Measurements from ENCODE around the gene KDM4D.
A peak's percentile ranks its signal among the peaks of the same experiment; 100 is the strongest.
"Not testable (repeated sequence)": the region's sequence is repeated elsewhere in the genome, so short reads cannot be mapped to it uniquely, and the experiment has no call there.

Gene KDM4D

GRCh38 chr11:94988748-94989147 is 15.2 kb downstream of the KDM4D start:
- peaks cover 10% of the 10 kb centered on the region for H3K27me3 Mint-ChIP-seq
- H3K4me1 Mint-ChIP-seq: no peaks in the 10 kb centered on the region
- H3K4me3 Mint-ChIP-seq: no peak overlapping the region
- no peak for ATAC-seq
- no peak overlapping the region for H3K27ac Mint-ChIP-seq
- no peaks in the 10 kb centered on the region for H3K36me3 Mint-ChIP-seq
- no peaks in the 10 kb centered on the region for H3K9me3 Mint-ChIP-seq

- H3K4me1 Mint-ChIP-seq: no peaks in the 10 kb centered on the region
- peaks cover 3% of the 10 kb centered on the region for H3K36me3 Mint-ChIP-seq
- H3K4me3 Mint-ChIP-seq: no peak overlapping the region
- H3K9me3 Mint-ChIP-seq: no peaks in the 10 kb centered on the region
- no peak overlapping the region for H3K27ac Mint-ChIP-seq
- ATAC-seq: no peak
- H3K27me3 Mint-ChIP-seq: peaks cover 10% of the 10 kb centered on the region
Measured at GRCh38 chr11:94993400-94993943, 20.0 kb downstream of the KDM4D start.

- H3K4me3 Mint-ChIP-seq: no peak overlapping the region
- no peaks in the 10 kb centered on the region for H3K4me1 Mint-ChIP-seq
- no peak for ATAC-seq
- peaks cover 8% of the 10 kb centered on the region for H3K36me3 Mint-ChIP-seq
- no peak overlapping the region for H3K27ac Mint-ChIP-seq
- peaks cover 8% of the 10 kb centered on the region for H3K27me3 Mint-ChIP-seq
- no peaks in the 10 kb centered on the region for H3K9me3 Mint-ChIP-seq
Measured at GRCh38 chr11:94997437-94997836, 23.9 kb downstream of the KDM4D start.

- Mint-ChIP-seq H3K27me3 (peaks cover 8% of the 10 kb centered on the region), H3K27ac (no peak overlapping the region), H3K9me3 (no peaks in the 10 kb centered on the region), H3K36me3 (peaks cover 8% of the 10 kb centered on the region), H3K4me1 (no peaks in the 10 kb centered on the region), H3K4me3 (no peak overlapping the region)
- no peak for ATAC-seq
Measured at GRCh38 chr11:94998285-94998684, 24.8 kb downstream of the KDM4D start.

GRCh38 chr11:95003716-95004115 is 30.2 kb downstream of the KDM4D start:
- Mint-ChIP-seq H3K27ac (no peak overlapping the region), H3K27me3 (peaks cover 16% of the 10 kb centered on the region), H3K4me1 (no peaks in the 10 kb centered on the region), H3K9me3 (peaks cover 4% of the 10 kb centered on the region), H3K36me3 (peaks cover 3% of the 10 kb centered on the region), H3K4me3 (no peak overlapping the region)
- no peak for ATAC-seq

- Mint-ChIP-seq H3K36me3 (no peaks in the 10 kb centered on the region), H3K27me3 (peaks cover 21% of the 10 kb centered on the region), H3K27ac (no peak overlapping the region), H3K9me3 (peaks cover 4% of the 10 kb centered on the region), H3K4me1 (no peaks in the 10 kb centered on the region), H3K4me3 (no peak overlapping the region)
- no peak for ATAC-seq
Measured at GRCh38 chr11:95005642-95006041, 32.1 kb downstream of the KDM4D start.

GRCh38 chr11:95011376-95011775 is 37.9 kb downstream of the KDM4D start:
- peaks cover 4% of the 10 kb centered on the region for H3K9me3 Mint-ChIP-seq
- ATAC-seq: no peak
- no peaks in the 10 kb centered on the region for H3K36me3 Mint-ChIP-seq
- H3K27me3 Mint-ChIP-seq: peaks cover 44% of the 10 kb centered on the region
- no peak overlapping the region for H3K4me3 Mint-ChIP-seq
- no peaks in the 10 kb centered on the region for H3K4me1 Mint-ChIP-seq
- H3K27ac Mint-ChIP-seq: no peak overlapping the region

- no peak for ATAC-seq
- no peak overlapping the region for H3K27ac Mint-ChIP-seq
- H3K27me3 Mint-ChIP-seq: peaks cover 35% of the 10 kb centered on the region
- H3K4me1 Mint-ChIP-seq: no peaks in the 10 kb centered on the region
- H3K4me3 Mint-ChIP-seq: no peak overlapping the region
- H3K36me3 Mint-ChIP-seq: no peaks in the 10 kb centered on the region
- H3K9me3 Mint-ChIP-seq: no peaks in the 10 kb centered on the region
Measured at GRCh38 chr11:95014184-95014821, 40.8 kb downstream of the KDM4D start.

- Mint-ChIP-seq H3K9me3 (no peaks in the 10 kb centered on the region), H3K4me3 (no peak overlapping the region), H3K36me3 (no peaks in the 10 kb centered on the region), H3K4me1 (no peaks in the 10 kb centered on the region), H3K27ac (no peak overlapping the region), H3K27me3 (peaks cover 27% of the 10 kb centered on the region)
- ATAC-seq: no peak
Measured at GRCh38 chr11:95016139-95016538, 42.6 kb downstream of the KDM4D start.

- ATAC-seq, H3K9me3 Mint-ChIP-seq, H3K4me3 Mint-ChIP-seq, H3K4me1 Mint-ChIP-seq, H3K27me3 Mint-ChIP-seq, H3K27ac Mint-ChIP-seq, H3K36me3 Mint-ChIP-seq: not testable (repeated sequence)
Measured at GRCh38 chr11:95021468-95021867, 48.0 kb downstream of the KDM4D start.

- no peaks in the 10 kb centered on the region for H3K36me3 Mint-ChIP-seq
- no peak for ATAC-seq
- H3K27me3 Mint-ChIP-seq: no peaks in the 10 kb centered on the region
Measured at GRCh38 chr11:95024958-95025357, 51.4 kb downstream of the KDM4D start, which contains the start of gene KDM4E. TSS of gene KDM4E (plus strand) at chr11:95025258. CDS start at chr11:95025558, 300 bp downstream.

GRCh38 chr11:95025594-95025993 is 52.1 kb downstream of the KDM4D start:
- H3K9me3 Mint-ChIP-seq, ATAC-seq, H3K4me3 Mint-ChIP-seq, H3K36me3 Mint-ChIP-seq, H3K27ac Mint-ChIP-seq, H3K27me3 Mint-ChIP-seq, H3K4me1 Mint-ChIP-seq: not testable (repeated sequence)

More at GRCh38 chr11:95024958-95025357, 51.4 kb downstream of the KDM4D start, which contains the start of gene KDM4E:
- no peak within 1 kb of the TSS for H3K27ac Mint-ChIP-seq
- no peaks in the 10 kb centered on the region for H3K9me3 Mint-ChIP-seq
- H3K4me3 Mint-ChIP-seq: no peak within 1 kb of the TSS
- no peaks in the 10 kb centered on the region for H3K4me1 Mint-ChIP-seq

- no peak overlapping the region for H3K4me3 Mint-ChIP-seq
- no peak for ATAC-seq
- no peaks in the 10 kb centered on the region for H3K4me1 Mint-ChIP-seq
- H3K27me3 Mint-ChIP-seq: no peaks in the 10 kb centered on the region
- no peak overlapping the region for H3K27ac Mint-ChIP-seq
- H3K9me3 Mint-ChIP-seq: no peaks in the 10 kb centered on the region
- H3K36me3 Mint-ChIP-seq: no peaks in the 10 kb centered on the region
Measured at GRCh38 chr11:95028357-95028756, 54.8 kb downstream of the KDM4D start.

GRCh38 chr11:95033051-95033450 is 59.5 kb downstream of the KDM4D start:
- Mint-ChIP-seq H3K27me3 (peaks cover 16% of the 10 kb centered on the region), H3K4me3 (no peak overlapping the region), H3K27ac (no peak overlapping the region), H3K36me3 (no peaks in the 10 kb centered on the region), H3K4me1 (no peaks in the 10 kb centered on the region), H3K9me3 (no peaks in the 10 kb centered on the region)
- ATAC-seq: no peak

- H3K27me3 Mint-ChIP-seq: peaks cover 31% of the 10 kb centered on the region
- no peak for ATAC-seq
- no peak overlapping the region for H3K27ac Mint-ChIP-seq
- H3K4me1 Mint-ChIP-seq: no peaks in the 10 kb centered on the region
- H3K36me3 Mint-ChIP-seq: no peaks in the 10 kb centered on the region
- H3K4me3 Mint-ChIP-seq: no peak overlapping the region
- H3K9me3 Mint-ChIP-seq: no peaks in the 10 kb centered on the region
Measured at GRCh38 chr11:95035316-95035715, 61.8 kb downstream of the KDM4D start.

- H3K4me1 Mint-ChIP-seq, H3K9me3 Mint-ChIP-seq, H3K36me3 Mint-ChIP-seq, H3K4me3 Mint-ChIP-seq, H3K27ac Mint-ChIP-seq: not testable (repeated sequence)
- H3K27me3 Mint-ChIP-seq: peaks cover 51% of the 10 kb centered on the region
- peak; percentile 47 for ATAC-seq
Measured at GRCh38 chr11:95037356-95038035, 64.0 kb downstream of the KDM4D start.

Data from stimulated activated memory B cell treated with anti-CD40 and anti-IgM and Interleukin-4, amounts not matched to agents 10 μg/mL and 1 μg/mL and 100 μg/mL, for 72 hours (primary cell).